MM.1S (cell line): ENCODE measurements around the gene NXF2B.

ENCODE experiments used
- CTCF ChIP-seq: fragments of 300-600 bp; sonication (generic); IDR thresholded peaks from 2 replicates; pipeline ENCODE4 v1.5.1; 2016; ENCODE audit warnings: antibody characterized with exemption, low read length, mixed read lengths
- EZH2 ChIP-seq: fragments of 300-600 bp; sonication (generic); optimal IDR thresholded peaks from 2 replicates; pipeline ENCODE3; 2017; ENCODE audit warnings: low read depth, mild to moderate bottlenecking, antibody characterized with exemption, low read length, mixed read lengths
- EZH2phosphoT487 ChIP-seq: fragments of 300-600 bp; sonication (generic); IDR thresholded peaks from 2 replicates; pipeline ENCODE4 v1.6.1; 2018; ENCODE audit warnings: antibody characterized with exemption, low read length

GRCh38 chrX:102341867-102342266 lies 97.9 kb downstream of the NXF2B start:
- TF ChIP-seq CTCF = peak; percentile 15; the same call in 1 of the 2 replicates
- no peak for TF ChIP-seq EZH2
- no peak for TF ChIP-seq EZH2phosphoT487
